GM18526 (cell line): ENCODE results near the gene ITPKB.

ENCODE experiments used
- POLR2A ChIP-seq: IDR thresholded peaks from 3 replicates; pipeline ENCODE4 v1.6.1; 2011; ENCODE audit not compliant: insufficient read length; ENCODE audit errors: extremely low read depth

Gene ITPKB

DNA sequence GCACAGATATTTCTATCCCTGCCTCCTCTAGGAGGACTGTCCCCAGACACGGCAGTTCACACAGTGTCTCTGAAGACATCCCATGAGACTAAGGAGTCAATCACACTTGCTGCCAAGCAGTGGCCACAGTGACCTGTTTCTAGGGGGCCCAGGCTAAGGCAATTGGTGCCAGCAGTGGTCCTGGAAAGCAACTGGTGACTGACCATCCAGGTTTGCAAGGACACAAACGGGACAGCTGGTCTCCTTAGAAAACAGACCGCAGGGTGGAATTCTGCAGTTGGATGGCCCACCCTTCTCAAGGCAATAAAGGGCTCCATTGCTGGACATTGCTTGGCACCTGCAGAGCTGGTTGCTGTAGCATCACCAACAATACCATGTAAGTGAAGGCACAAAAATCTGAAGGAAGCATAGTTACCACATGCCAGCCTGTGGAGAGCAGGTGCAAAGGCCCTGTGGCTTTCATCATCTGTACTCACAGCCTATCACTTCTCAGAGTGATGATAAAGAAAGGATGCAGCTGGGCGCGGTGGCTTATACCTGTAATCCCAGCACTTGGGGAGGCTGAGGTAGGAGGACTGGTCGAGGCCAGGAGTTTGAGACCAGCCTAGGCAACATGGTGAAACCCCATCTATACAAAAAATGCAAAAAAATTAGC, 109.1 kb downstream of the ITPKB start:
- TF ChIP-seq POLR2A = no peak

DNA sequence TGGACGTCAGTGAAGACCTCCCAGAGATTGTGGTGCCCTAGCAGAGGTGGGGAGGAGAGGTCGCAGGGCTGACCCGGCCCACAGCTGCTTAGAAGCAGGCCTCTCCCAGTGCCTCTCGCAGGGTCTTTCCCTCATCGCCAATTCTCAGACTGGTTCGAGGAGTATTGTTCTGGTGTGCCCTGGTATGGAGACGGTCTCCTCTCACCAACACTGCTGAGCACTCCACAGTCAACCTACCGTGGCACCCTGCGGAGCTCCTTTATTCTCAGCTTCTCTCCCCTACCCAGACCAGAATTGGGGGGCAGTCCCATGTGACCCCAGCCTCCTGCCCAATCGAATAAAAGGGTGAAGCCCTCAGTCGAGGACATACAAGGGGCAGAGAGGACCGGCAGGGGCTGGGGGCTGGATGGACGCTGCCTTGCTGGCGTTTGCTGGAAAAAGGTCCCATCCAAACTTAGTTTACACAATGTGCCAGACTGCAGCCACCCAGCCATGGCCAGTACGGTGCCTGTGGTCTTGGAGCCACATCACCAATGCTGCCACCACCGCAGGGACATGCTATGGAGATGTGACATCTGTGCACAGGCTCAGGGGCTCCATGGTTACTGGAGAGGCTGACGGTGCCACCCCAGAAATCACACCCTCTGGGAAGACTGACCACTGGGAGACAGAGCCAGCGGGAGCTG, 109.7 kb downstream of the ITPKB start:
- TF ChIP-seq POLR2A = no peak

- TF ChIP-seq POLR2A = no peak
Observed at GRCh38 chr1:226628612-226629155, 110.4 kb downstream of the ITPKB start.

DNA sequence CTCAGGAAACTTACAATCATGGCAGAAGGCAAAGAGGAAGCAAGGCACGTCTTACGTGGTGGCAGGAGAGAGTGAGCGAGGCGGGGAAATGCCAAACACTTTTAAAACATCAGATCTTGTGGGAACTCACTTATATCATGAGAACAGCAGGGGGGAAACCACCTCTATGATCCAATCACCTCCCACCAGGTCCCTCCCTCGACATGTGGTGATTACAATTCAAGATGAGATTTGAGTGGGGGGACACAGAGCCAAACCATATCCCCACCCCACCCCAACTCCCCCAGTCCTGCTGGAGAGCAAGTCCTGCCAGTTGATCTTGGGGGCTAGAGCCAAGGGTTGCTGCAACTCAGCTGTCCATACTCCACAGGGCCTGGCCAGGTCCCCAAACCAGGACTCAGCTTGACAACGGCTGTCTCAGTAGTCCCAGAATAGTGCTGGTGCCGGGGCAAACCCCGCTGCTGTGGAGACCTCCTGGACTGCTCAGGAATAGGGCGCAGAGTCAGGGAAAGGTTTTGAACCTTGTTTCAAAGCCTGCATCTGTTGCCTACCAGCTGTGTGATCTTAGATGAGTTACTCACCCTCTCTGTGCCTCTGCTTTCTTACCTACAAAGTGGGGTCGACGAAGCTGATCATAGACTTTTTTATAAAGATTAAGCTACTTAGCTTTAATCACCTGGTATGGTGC, 111.0 kb downstream of the ITPKB start:
- no peak for TF ChIP-seq POLR2A

- TF ChIP-seq POLR2A = no peak
Observed at GRCh38 chr1:226627050-226627755, 111.9 kb downstream of the ITPKB start.

GRCh38 chr1:226626577-226626956, 112.5 kb downstream of the ITPKB start:
- no peak for TF ChIP-seq POLR2A

DNA sequence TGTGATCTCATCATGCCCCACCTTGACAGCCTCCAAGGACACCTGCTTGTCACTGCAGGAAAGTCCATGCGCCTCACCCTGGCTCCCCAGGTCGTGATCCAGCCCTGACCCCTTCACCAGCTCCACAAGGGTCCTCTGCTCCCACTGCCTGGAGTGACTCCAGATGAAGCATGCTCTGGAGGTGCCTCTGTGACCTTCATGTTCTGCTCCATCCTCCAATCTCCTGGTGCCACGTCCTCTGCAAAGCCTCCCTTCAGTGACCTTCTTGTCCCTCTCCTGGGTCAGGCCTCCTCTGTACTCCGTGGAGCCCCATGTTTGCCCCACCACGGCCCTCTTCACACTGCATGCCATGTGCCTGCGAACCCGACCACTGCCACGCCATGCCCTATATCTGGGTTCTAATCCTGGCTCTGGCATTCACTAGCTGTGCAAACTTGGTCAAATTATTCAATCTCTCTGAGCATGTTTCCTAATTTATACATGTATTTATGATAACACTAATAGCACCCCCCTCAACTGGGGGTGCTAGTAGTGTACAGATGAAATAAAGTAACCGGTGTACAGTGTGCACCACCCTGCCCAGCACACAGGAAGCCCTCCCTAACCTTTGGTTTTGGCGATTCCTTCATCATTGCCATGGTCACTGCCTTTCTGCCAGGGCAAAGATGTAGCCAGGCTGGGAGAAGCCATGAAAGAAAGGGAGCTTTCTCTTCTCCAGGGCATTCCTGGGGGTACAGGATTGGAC, 113.1 kb downstream of the ITPKB start:
- TF ChIP-seq POLR2A = no peak

GRCh38 chr1:226625326-226625725, 113.8 kb downstream of the ITPKB start:
- no peak for TF ChIP-seq POLR2A

DNA sequence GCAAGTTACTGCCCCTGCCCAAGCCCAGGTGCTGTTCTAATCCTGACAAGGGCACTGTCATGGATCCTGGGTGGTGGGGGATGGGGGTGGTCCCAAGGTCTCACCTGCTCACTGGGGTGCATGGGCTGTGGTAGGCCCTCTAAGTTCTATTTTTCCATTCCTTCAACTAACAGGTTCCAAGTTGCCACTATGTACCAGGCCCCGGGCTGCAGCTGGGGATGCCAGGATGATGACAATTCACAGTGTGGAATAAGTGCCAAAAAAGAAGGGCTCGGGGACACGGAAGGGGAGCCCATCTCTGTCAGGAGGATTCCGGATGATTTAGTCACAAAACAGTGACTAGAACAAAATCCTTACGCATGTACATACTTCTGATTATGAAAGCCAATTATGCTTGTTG, 114.6 kb downstream of the ITPKB start:
- TF ChIP-seq POLR2A = no peak

DNA sequence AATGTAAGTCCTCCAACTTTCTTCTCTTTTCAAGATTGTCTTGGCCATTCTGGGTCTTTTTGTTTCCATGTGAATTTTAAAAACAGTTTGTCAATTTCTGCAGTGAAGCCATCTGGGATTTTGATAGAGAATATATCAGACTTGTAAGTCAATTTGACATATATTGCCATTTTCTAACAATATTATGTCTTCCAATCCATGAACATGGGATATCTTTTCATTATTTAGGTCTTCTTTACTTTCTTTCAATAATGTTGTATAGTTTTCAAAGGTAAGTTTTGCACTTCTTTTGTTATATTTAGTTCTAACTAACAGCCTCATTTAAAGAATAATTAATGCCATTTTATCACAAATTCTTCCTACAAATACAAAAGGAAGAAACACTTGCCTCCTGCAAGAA, 117.1 kb downstream of the ITPKB start:
- no peak for TF ChIP-seq POLR2A

DNA sequence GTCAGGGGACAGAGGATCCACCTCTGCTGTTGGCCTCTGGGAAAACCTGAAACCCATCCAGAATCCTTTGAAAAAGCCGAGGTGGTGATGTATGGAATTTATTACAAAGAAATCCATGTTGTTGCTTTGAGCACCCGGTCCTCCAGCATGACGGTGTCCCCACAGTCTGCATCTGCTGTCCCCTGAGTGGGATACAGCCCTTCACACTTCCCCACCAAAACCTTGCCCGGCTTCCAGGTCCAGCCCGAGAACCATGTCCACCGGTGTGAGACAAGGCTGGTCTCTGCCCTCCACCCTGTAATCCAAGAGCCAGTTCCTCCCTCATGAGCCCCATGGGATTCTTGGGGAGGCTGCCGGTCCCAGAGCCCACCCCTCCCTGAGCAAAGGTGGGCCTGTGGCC, 120.1 kb downstream of the ITPKB start:
- no peak for TF ChIP-seq POLR2A

DNA sequence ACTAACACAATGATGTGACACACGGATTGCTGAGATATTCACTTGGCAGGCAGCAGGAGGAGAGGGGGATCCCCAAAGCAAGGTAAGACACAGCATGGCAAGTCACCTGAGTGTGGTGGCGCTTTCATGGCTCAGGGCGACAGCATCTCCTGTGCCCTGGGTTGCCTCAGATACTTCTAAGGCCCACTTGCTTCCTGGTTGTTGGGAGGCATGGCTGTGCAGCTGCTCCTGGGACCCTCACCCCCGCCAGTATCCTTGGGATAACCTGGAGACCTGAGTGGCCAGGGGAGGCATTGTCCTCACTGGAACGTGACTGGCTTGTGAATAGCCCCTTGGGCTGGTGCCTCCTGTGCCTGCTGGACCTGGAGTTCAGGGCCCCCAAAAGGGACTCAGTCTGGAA, 120.7 kb downstream of the ITPKB start:
- TF ChIP-seq POLR2A = no peak

- no peak for TF ChIP-seq POLR2A
Observed at GRCh38 chr1:226617109-226617508, 122.0 kb downstream of the ITPKB start.

DNA sequence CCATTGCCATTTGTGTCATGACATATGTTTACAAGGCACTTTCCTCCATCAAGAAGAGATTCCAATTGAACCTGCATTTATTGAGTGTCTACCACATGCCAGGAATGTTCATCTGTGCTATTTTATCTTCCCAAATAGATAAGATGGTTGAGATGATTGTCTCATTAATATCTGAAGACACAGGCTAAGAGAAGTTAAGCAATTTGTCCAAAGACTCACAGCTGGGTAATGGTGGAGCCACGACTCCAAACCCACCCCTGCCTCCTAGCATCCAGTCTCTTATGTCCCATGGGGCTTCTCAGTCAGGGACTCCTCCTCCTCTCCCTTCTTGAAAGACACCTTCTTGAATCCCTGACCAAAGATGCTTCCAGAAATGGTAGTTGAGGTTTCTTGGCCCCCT, 122.4 kb downstream of the ITPKB start:
- no peak for TF ChIP-seq POLR2A

DNA sequence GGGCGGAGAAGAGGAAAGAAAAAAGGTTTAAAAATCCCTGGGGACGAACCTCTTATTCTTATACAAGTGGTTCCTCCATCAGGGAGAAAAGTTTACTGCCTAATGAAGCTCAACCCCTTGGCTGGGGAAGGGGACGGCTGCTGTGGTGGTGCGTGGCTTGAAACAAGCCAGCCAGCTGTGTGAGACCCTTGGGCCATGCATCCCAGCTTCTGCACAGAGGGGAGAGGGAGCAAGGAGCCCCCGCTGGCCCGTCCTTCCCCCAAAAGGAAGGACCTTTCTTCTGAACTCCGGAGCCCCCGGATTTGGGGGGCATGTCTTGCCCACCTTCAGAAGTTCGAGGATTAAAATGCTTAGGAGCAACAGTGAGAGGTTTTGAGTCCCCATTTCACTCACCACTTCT, 123.2 kb downstream of the ITPKB start:
- no peak for TF ChIP-seq POLR2A
